GM12892 (cell line): ENCODE data around the gene IMMP2L.
A peak's percentile ranks its signal among the peaks of the same experiment; 100 is the strongest.
"Not testable (repeated sequence)": the region's sequence is repeated elsewhere in the genome, so short reads cannot be mapped to it uniquely, and the experiment has no call there.

ENCODE experiments used
- DNase-seq: peaks from one replicate; pipeline ENCODE4 v3.0.0; 2011; ENCODE audit not compliant: insufficient read length
- FAIRE-seq: peaks from 2 replicates; lab custom pipeline; 2011; peaks lifted over from hg19 to GRCh38; lab: Jason Lieb, UNC
- POLR2A ChIP-seq: IDR thresholded peaks from 2 replicates; pipeline ENCODE4 v1.6.1; 2011; ENCODE audit warnings: low read depth, low read length, control low read depth
- POLR2AphosphoS5 ChIP-seq: IDR thresholded peaks from 2 replicates; pipeline ENCODE4 v1.6.1; 2011; ENCODE audit warnings: low read depth, low read length, control low read depth
- TAF1 ChIP-seq: IDR thresholded peaks from 2 replicates; pipeline ENCODE4 v1.6.1; 2011; ENCODE audit warnings: low read depth, mild to moderate bottlenecking, control low read depth, low read length, borderline replicate concordance

The IMMP2L gene

DNA sequence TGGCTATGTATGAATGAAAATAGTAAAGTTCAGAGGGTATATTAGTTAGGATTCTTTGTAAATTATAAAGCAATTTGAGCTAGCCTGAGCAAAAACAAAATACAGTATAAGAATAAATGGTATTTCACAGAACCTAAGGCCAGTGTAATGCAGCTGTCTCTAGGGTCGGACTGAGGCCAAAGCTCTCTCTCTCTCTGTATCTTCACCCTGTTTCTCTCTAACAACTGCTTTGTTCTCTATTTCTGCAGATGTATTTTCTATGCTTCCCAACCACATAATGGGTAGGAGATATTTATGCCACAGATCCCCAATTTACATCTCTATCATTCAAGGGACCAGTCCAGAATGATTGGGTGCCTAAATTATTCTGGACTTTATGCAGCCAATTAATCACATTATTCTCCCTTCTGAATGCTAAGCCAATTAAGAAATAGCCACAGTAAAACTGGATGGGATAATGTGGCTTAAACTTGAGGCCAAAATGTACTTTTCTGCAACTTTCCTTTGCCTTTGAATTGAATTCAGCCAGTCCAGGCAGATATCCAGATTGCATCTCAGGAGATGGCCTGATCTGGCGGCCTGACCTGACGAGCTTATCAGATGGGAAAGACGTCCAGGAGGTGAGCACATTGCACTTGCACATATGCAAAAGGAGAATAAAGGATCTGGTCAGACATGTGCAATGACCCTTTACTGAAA is 24.6 kb upstream of the IMMP2L start:
- DNase-seq: no peak

DNA sequence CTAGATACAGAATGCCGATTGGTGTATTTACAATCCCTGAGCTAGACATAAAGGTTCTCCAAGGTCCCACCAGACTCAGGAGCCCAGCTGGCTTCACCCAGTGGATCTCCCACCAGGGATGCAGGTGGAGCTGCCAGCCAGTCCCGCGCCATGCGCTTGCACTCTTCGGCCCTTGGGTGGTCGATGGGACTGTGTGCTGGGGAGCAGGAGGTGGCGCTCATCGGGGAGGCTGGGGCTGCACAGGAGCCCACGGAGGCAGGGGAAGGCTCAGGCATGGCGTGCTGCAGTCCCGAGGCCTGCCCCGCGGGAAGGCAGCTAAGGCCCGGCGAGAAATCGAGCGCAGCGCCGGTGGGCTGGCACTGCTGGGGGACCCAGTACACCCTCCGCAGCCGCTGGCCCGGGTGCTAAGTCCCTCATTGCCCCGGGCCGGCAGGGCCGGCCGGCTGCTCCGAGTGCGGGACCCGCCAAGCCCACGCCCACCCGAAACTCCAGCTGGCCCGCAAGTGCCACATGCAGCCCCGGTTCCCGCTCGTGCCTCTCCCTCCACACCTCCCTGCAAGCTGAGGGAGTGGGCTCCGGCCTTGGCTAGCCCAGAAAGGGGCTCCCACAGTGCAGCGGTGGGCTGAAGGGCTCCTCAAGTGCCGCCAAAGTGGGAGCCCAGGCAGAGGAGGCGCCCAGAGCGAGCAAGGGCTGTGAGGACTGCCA is 19.6 kb upstream of the IMMP2L start:
- not testable (repeated sequence) for DNase-seq, FAIRE-seq

More for the DNA sequence above, 24.6 kb upstream of the IMMP2L start:
- no peak for FAIRE-seq
- TF ChIP-seq POLR2AphosphoS5 (no peak), POLR2A (no peak)

DNA sequence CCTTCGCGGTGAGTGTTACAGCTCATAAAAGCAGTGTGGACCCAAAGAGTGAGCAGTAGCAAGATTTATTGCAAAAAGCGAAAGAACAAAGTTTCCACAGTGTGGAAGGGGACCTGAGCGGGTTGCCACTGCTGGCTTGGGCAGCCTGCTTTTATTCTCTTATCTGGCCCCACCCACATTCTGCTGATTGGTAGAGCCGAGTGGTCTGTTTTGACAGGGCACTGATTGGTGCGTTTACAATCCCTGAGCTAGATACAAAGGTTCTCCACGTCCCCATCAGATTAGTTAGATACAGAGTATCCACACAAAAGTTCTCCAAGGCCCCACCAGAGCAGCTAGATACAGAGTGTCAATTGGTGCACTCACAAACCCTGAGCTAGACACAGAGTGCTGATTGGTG is 18.9 kb upstream of the IMMP2L start:
- not testable (repeated sequence) for FAIRE-seq, DNase-seq

DNA sequence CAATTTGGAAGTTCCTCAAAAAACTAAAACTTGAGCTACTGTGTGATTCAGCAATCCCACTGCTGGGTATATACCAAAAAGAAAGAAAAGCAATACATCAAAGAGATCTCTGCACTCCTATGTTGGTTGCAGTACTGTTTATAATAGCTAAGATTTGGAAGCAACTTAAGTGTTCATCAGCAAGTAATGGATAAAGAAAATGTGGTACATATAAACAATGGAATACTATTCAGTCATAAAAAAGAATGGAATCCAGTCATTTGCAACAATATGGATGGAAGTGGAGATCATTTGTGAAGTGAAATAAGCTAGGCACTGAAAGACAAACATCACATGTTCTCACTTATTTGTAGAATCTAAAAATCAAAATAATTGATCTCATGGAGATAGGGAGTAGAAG is 16.5 kb upstream of the IMMP2L start:
- TF ChIP-seq POLR2AphosphoS5 (no peak), POLR2A (no peak), TAF1 (no peak)
- DNase-seq (no peak), FAIRE-seq (no peak)

DNA sequence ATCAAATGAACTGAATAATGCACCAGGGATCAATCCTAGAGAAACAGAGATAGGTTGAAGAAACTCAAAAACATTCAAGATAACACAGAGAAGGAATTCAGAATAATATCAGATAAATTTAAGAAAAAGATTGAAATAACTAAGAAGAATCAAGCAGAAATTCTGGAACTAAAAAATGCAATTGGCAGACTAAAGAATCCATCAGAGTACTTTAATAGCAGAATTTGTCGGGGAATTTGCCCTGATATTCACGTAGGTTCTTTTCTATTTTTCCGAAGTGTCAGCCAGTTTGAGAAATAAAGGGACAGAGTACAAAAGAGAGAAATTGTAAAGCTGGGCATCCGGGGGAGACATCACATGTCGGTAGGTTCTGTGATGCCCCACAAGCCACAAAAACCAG is 9.4 kb upstream of the IMMP2L start:
- FAIRE-seq: no peak
- no peak for DNase-seq
- TF ChIP-seq POLR2AphosphoS5 (no peak), TAF1 (no peak)

DNA sequence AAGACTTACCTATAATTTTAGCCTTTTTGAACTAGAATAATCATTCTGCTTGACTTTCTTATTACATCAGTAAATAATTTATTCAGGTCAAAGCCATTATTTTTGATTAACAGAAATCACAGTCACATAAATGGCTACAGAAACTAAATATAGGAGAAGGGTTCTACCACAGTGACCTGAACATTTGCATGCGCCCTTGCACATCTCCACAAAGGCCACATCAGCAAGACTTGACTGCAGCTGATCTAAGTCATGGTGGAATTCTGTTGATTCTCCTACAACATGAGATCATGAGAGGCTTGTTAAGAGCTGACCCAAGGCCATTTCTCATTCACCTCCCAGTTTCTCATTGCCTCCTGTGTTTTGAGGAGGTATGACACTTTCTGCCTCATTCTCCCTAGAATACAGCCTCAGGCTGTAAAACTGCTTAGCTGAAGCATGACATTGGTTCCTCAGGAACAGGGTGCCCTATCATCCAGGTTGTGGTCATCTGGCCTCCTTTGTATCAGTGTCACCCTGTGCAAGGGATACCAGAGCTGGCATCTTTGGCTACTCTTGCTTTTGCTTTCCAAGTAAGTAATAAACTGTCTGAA is 6.7 kb upstream of the IMMP2L start:
- DNase-seq: no peak
- FAIRE-seq: peak; percentile 68

DNA sequence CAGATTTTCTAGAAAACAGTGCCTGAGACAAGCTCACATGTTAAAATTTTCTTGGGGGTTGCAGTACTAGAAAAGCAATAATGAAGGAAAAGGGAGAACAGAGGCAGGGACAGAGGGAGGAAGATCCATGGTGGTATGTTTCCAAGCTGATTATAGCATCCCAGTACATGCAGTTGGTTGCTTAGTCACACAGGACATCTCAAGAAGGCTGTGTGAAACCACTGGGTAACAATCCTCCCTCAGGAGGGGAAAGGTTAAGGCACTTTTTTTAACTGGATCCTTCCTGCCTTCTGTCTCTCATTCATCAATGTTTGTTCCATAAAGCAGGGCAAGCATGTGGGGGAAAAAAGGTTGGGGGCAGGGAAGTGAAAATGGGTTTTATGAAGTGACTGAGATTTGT is 6.1 kb upstream of the IMMP2L start:
- no peak for FAIRE-seq
- TF ChIP-seq POLR2A (no peak), TAF1 (no peak), POLR2AphosphoS5 (no peak)
- DNase-seq: no peak

More for the DNA sequence above, 6.7 kb upstream of the IMMP2L start:
- TF ChIP-seq POLR2AphosphoS5 (no peak), POLR2A (no peak), TAF1 (no peak)

DNA sequence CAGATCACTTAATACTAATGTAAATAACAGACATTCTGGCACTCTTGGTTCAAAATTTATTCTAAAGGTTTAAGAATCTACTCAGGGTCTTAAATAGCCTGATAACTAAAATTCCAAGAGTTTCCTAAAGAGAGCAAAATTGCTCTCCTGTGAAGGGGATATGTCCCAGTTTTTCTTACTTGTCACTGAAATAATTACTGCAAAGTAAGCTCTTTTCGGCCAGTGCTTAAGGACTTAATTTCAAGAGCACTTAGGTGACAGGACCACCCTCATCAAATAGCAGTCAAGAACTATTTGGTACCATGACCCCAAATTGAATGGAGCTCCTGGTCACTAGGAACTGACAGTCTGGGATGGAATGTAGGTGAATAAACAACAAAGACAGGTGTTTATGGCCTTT is 1.8 kb upstream of the IMMP2L start:
- no peak for TF ChIP-seq POLR2AphosphoS5
- no peak for TF ChIP-seq POLR2A
- no peak for TF ChIP-seq TAF1
- DNase-seq (no peak), FAIRE-seq (no peak)

DNA sequence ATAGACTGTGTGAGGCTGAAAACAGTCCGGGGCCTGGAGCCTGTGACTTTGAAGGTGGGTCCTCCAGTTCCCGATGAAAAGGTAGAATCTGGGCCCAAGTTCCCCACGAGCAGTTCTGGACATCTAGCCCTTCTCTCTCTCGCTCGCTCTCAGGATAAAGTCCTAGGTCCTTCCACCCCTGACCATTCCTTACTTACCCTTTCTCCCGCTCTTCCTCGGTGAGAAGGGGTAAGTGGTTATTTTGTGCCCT is 713 bp downstream of the IMMP2L start:
- FAIRE-seq (no peak), DNase-seq (no peak)
- no peak for TF ChIP-seq TAF1
- no peak for TF ChIP-seq POLR2A
- TF ChIP-seq POLR2AphosphoS5: no peak

DNA sequence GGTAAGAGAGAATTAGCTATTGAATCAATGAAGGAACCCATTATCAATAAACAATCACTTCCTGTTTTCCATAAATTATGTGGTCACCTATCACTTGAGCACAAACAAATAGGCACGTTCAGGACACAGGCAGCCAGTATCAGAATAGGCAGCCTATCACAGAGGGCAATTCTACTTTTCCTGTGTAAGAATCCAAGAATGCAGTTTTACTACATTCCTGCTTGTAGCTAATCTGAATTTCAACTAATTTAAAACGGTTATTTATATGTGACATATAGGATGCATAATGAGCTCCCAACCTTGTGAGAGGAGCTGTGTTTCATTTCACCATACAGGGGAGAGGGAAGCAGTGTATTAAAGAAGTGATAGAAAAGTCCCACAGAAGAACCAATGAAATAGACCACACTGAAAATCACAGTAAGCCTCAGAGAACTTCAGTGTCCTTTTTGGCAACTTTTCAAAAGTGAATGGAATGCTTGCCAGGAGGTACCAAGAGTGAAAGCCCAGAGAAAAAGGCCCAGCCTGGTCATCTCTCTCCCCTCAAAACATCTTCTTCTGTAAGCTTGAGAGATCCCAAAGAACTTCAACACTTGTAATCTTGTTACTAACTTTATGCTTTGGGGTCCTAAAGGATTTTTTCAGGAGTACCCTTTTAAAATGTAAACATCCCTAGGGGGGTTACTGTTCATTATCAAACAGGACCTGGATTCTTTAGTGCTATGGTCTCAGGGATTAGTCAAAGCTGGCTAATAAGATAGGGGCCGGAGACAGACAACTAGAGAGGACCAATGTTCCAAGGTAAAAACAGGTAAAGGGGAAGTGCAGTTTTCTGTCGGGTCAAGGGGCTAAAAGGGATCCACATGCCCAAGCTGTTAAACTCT is 1.3 kb downstream of the IMMP2L start:
- FAIRE-seq: peak; percentile 51
- TF ChIP-seq POLR2AphosphoS5 (no peak), TAF1 (no peak), POLR2A (no peak)
- DNase-seq: no peak

DNA sequence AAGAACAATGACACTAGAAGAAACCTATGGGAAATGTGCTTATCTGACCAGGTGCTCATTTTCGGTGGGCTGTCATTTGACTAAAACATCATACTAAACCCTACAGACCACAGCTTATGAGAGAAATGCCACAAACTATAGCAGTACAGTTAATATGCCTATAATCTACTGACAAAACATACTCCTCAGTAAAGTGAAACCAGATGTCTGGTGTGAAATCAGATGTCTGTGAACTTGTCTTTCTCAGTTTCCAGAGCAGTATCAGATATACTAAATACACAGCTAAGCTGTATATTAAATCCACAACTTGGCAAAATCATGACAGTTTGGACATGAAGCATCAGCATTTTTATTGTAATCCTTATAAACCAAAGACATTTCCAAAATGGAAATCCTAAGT is 3.3 kb downstream of the IMMP2L start:
- TF ChIP-seq POLR2A (no peak), TAF1 (no peak), POLR2AphosphoS5 (no peak)
- no peak for DNase-seq
- peak; percentile 57 for FAIRE-seq

DNA sequence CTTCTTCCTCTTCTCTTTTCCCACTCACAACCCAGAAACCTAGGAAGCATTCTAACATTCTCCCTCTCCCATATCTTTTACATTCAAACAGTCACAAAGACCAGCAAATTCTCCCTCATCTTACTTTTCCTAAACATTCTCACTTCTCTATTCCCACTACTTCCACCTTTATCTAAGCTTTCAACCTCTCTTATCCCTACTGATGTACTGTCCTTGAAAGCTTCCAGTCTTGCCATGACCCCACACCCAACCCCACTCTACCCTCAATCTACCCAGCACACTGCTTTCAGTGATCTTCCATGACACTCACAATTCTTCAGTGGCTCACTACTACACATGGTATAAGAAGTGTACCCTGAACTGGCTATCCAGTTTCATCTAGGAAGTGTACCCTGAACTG is 5.3 kb downstream of the IMMP2L start:
- DNase-seq: no peak
- no peak for FAIRE-seq
- TF ChIP-seq TAF1: no peak
